ENCODE results near the gene ITGA1. TPM values are rescaled to one million over a fixed set of nuclear protein-coding genes. Genes with fewer than 3 reads are reported as not detected.
A peak's percentile ranks its signal among the peaks of the same experiment; 100 is the strongest.

The ITGA1 gene
- total and polyA plus RNA-seq, 4 donors = 24.2 to 187 (median 48.5) TPM

GRCh38 chr5:52834320-52834719 lies 46.6 kb downstream of the ITGA1 start (continued):
- TF ChIP-seq YY1 (IDR thresholded peaks at IDR 0.05) = no peak
- no peak for TF ChIP-seq RAD21 (IDR thresholded peaks at IDR 0.05)
- no peak for TF ChIP-seq RXRA (IDR thresholded peaks at IDR 0.05)
- no peak for TF ChIP-seq CTCF (IDR thresholded peaks at IDR 0.05; ENCODE audit: low read depth, low read length, missing input control)
- no peak for TF ChIP-seq ATF3 (IDR thresholded peaks at IDR 0.05)
- TF ChIP-seq NR2F2 (IDR thresholded peaks at IDR 0.05) = no peak
- no peak for TF ChIP-seq EGR1 (IDR thresholded peaks at IDR 0.05; ENCODE audit: low read depth in 2 of 2)
- no peak for TF ChIP-seq HNF4A (conservative IDR thresholded peaks at IDR 0.05)
- no peak for TF ChIP-seq GABPA (IDR thresholded peaks at IDR 0.05 in 1 of 2, conservative IDR thresholded peaks at IDR 0.05 in 1 of 2)

- DNase-seq (ENCODE audit: low spot score) = no peak
- no peaks in the 10 kb centered on the region for H3K27me3 ChIP-seq (ENCODE audit: control insufficient read depth in 4 of 4, insufficient read depth in 4 of 4, low read length in 3 of 4)
- 77% methylated on average over 7 of the region's 7 CpGs for WGBS
- H3K4me3 ChIP-seq (ENCODE audit: low read depth in 1 of 3, low read length in 3 of 3) = no peak overlapping the region
- H3K9me3 ChIP-seq (ENCODE audit: control insufficient read depth in 4 of 4, low read length in 3 of 4) = no peaks in the 10 kb centered on the region
- H3K9ac ChIP-seq (ENCODE audit: low read depth in 1 of 2, low read length in 2 of 2) = no peak overlapping the region
- peak overlapping the region; percentile 18 to 21 for H3K27ac ChIP-seq (ENCODE audit: low read depth in 1 of 2, low read length in 2 of 2)
- TF ChIP-seq HNF4G (IDR thresholded peaks at IDR 0.05) = no peak
- TF ChIP-seq MAX (IDR thresholded peaks at IDR 0.05) = no peak
- no peak for TF ChIP-seq CTCF (IDR thresholded peaks at IDR 0.05; ENCODE audit: low read depth, low read length, missing input control)
- TF ChIP-seq GABPA (IDR thresholded peaks at IDR 0.05 in 1 of 2, conservative IDR thresholded peaks at IDR 0.05 in 1 of 2) = no peak
- no peak for TF ChIP-seq HNF4A (conservative IDR thresholded peaks at IDR 0.05)
- no peak for TF ChIP-seq REST (IDR thresholded peaks at IDR 0.05)
- TF ChIP-seq ATF3 (IDR thresholded peaks at IDR 0.05) = no peak
- no peaks in the 10 kb centered on the region for H3K36me3 ChIP-seq (ENCODE audit: control insufficient read depth in 4 of 4, insufficient read depth in 3 of 4, low read depth in 1 of 4, low read length in 3 of 4)
- H3K4me1 ChIP-seq (ENCODE audit: control insufficient read depth in 4 of 4, insufficient read depth in 4 of 4, low read length in 3 of 4) = peaks cover 6 to 22% (median 14%) of the 10 kb centered on the region in 4 donors
Observed at GRCh38 chr5:52837068-52837467, 49.4 kb downstream of the ITGA1 start.

Measured in liver (tissue), 9 donors.